Astrocyte (in vitro differentiated cells and primary cell): ENCODE data around the gene LRRTM3. TPM values are rescaled to one million over a fixed set of nuclear protein-coding genes. Genes with fewer than 3 reads are reported as not detected.

Experiments
- DNase-seq: peaks from one replicate; pipeline ENCODE4 v3.0.0-alpha.2; 2010; ENCODE audit warnings: low read depth
- FAIRE-seq: peaks from 2 replicates; lab custom pipeline; 2011; peaks lifted over from hg19 to GRCh38; lab: Jason Lieb, UNC
- H2AFZ ChIP-seq: 2 replicates; pipeline ENCODE4 v1.6.0; 2012; ENCODE audit warnings: low read depth, low read length, inconsistent platforms
- H3K27ac ChIP-seq: 2 replicates; pipeline ENCODE4 v1.5.1; 2011; ENCODE audit warnings: low read depth, low read length, inconsistent platforms
- H3K27me3 ChIP-seq: 2 replicates; pipeline ENCODE4 v1.6.0; 2011; ENCODE audit warnings: low read length, inconsistent platforms; ENCODE audit not compliant: insufficient read depth
- H3K36me3 ChIP-seq: 2 replicates; pipeline ENCODE4 v1.5.1; 2011; ENCODE audit warnings: low read length, inconsistent platforms; ENCODE audit not compliant: insufficient read depth
- H3K4me1 ChIP-seq: 2 replicates; pipeline ENCODE4 v1.5.1; 2011; ENCODE audit warnings: low read length, inconsistent platforms; ENCODE audit not compliant: insufficient read depth
- H3K4me2 ChIP-seq: 2 replicates; pipeline ENCODE4 v1.6.0; 2012; ENCODE audit warnings: low read length, inconsistent platforms
- H3K4me3 ChIP-seq: 2 replicates; pipeline ENCODE4 v1.5.1; 2011; ENCODE audit warnings: low read depth, mild to moderate bottlenecking, low read length, inconsistent platforms; ENCODE audit not compliant: insufficient read depth
- H3K79me2 ChIP-seq: 2 replicates; pipeline ENCODE4 v1.6.0; 2012; ENCODE audit warnings: mild to moderate bottlenecking, low read length, inconsistent platforms; ENCODE audit not compliant: insufficient read depth
- H3K9ac ChIP-seq: 2 replicates; pipeline ENCODE4 v1.6.0; 2012; ENCODE audit warnings: mild to moderate bottlenecking, low read length, inconsistent platforms
- H3K9me3 ChIP-seq: 2 replicates; pipeline ENCODE4 v1.5.1; 2012; ENCODE audit warnings: low read depth, mild to moderate bottlenecking, low read length, inconsistent platforms; ENCODE audit not compliant: insufficient read depth
- H4K20me1 ChIP-seq: 2 replicates; pipeline ENCODE4 v1.6.0; 2012; ENCODE audit warnings: low read length, inconsistent platforms; ENCODE audit not compliant: insufficient read depth
- H3K27ac Mint-ChIP-seq: one replicate; pipeline ENCODE4 v1.8.0; 2021; ENCODE audit warnings: mild to moderate bottlenecking, mixed read lengths; ENCODE audit not compliant: unreplicated experiment
- H3K27me3 Mint-ChIP-seq: one replicate; pipeline ENCODE4 v1.8.0; 2021; ENCODE audit warnings: low read depth, mixed read lengths; ENCODE audit not compliant: unreplicated experiment
- H3K36me3 Mint-ChIP-seq: one replicate; pipeline ENCODE4 v1.8.0; 2021; ENCODE audit warnings: low read depth, mixed read lengths; ENCODE audit not compliant: unreplicated experiment
- H3K4me1 Mint-ChIP-seq: one replicate; pipeline ENCODE4 v1.8.0; 2021; ENCODE audit warnings: low read depth, mixed read lengths; ENCODE audit not compliant: unreplicated experiment
- H3K4me3 Mint-ChIP-seq: one replicate; pipeline ENCODE4 v1.8.0; 2021; ENCODE audit warnings: mild to moderate bottlenecking, moderate library complexity, mixed read lengths; ENCODE audit not compliant: unreplicated experiment
- H3K9me3 Mint-ChIP-seq: one replicate; pipeline ENCODE4 v1.8.0; 2021; ENCODE audit warnings: mild to moderate bottlenecking, mixed read lengths; ENCODE audit not compliant: unreplicated experiment
- EZH2 ChIP-seq: IDR thresholded peaks from 2 replicates; pipeline ENCODE4 v1.6.1; 2012; ENCODE audit warnings: mild to moderate bottlenecking, low read length, inconsistent platforms; ENCODE audit not compliant: insufficient read depth
- total RNA-seq: library from RNA; stranded (reverse); gene quantifications from 2 replicates; pipeline ENCODE4 v1.2.1, GENCODE V29; 2021
- TF ChIP-seq, protein P1 (sequence below): IDR thresholded peaks from 2 replicates; pipeline ENCODE4 v1.5.1; 2011; ENCODE audit warnings: low read depth, mild to moderate bottlenecking, inconsistent platforms, low read length, moderate library complexity; ENCODE audit not compliant: insufficient read depth

The LRRTM3 gene
- total RNA-seq, 1 donor from 2014 or later = 0.09 TPM

- Histone ChIP-seq H2AFZ (no peak overlapping the region), H3K27ac (no peak overlapping the region), H3K27me3 (no peaks in the 10 kb centered on the region), H3K4me3 (no peak overlapping the region), H3K4me2 (no peak overlapping the region), H3K36me3 (no peaks in the 10 kb centered on the region), H3K9me3 (no peaks in the 10 kb centered on the region), H4K20me1 (no peaks in the 10 kb centered on the region), H3K79me2 (no peaks in the 10 kb centered on the region), H3K4me1 (no peaks in the 10 kb centered on the region), H3K9ac (no peak overlapping the region)
- no peak for DNase-seq
- TF ChIP-seq, protein P1, sequence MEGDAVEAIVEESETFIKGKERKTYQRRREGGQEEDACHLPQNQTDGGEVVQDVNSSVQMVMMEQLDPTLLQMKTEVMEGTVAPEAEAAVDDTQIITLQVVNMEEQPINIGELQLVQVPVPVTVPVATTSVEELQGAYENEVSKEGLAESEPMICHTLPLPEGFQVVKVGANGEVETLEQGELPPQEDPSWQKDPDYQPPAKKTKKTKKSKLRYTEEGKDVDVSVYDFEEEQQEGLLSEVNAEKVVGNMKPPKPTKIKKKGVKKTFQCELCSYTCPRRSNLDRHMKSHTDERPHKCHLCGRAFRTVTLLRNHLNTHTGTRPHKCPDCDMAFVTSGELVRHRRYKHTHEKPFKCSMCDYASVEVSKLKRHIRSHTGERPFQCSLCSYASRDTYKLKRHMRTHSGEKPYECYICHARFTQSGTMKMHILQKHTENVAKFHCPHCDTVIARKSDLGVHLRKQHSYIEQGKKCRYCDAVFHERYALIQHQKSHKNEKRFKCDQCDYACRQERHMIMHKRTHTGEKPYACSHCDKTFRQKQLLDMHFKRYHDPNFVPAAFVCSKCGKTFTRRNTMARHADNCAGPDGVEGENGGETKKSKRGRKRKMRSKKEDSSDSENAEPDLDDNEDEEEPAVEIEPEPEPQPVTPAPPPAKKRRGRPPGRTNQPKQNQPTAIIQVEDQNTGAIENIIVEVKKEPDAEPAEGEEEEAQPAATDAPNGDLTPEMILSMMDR = no peak
- no peak for TF ChIP-seq EZH2
- Mint-ChIP-seq H3K9me3 (no peaks in the 10 kb centered on the region), H3K4me1 (no peaks in the 10 kb centered on the region), H3K36me3 (no peaks in the 10 kb centered on the region), H3K27ac (no peak overlapping the region), H3K27me3 (no peaks in the 10 kb centered on the region), H3K4me3 (no peak overlapping the region)
- no peak for FAIRE-seq
These were observed 32.6 kb downstream of the LRRTM3 start for GRCh38 chr10:66958466-66958865.

GRCh38 chr10:66964946-66965345 is 39.1 kb downstream of the LRRTM3 start:
- no peaks in the 10 kb centered on the region for H3K36me3 Mint-ChIP-seq

DNA sequence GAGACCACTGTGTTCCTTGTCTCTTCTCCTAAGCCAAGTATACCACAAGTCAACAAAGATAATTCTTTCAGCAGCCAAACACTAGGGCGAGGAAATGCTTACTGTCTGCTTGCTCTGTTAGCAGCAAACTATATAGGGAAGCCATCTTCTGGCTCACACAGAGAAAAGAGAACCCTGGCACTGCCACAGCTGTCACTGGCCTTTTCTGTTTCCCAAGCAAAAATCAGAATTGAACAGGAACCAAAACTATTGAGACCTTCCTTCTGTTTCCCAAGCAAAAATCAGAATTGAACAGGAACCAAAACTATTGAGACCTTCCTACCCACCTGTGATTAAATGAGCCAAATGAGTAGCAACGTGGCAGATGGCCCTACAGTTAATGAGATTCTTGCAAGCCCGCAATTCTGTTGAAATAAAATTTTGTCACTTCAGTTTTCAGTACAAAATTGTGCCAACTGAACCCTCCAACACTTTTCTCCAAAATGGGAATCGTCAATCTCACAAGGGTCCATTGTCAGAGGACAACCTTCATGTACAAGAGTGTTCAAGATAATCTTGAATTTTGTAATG is 54.5 kb downstream of the LRRTM3 start:
- no peak overlapping the region for H3K27ac ChIP-seq
- DNase-seq = no peak
- no peaks in the 10 kb centered on the region for H3K4me1 ChIP-seq
- no peak overlapping the region for H3K9ac ChIP-seq
- no peaks in the 10 kb centered on the region for H3K9me3 Mint-ChIP-seq
- H3K27me3 Mint-ChIP-seq = no peaks in the 10 kb centered on the region
- H3K4me3 ChIP-seq = no peak overlapping the region
- no peak overlapping the region for H3K4me3 Mint-ChIP-seq
- no peaks in the 10 kb centered on the region for H3K79me2 ChIP-seq
- no peak for FAIRE-seq
- TF ChIP-seq EZH2 = no peak
- TF ChIP-seq, protein P1 = no peak
- no peaks in the 10 kb centered on the region for H3K27me3 ChIP-seq
- H3K4me2 ChIP-seq = no peak overlapping the region
- no peak overlapping the region for H3K27ac Mint-ChIP-seq
- H3K36me3 ChIP-seq = no peaks in the 10 kb centered on the region
- no peaks in the 10 kb centered on the region for H3K36me3 Mint-ChIP-seq
- no peaks in the 10 kb centered on the region for H3K9me3 ChIP-seq
- no peaks in the 10 kb centered on the region for H3K4me1 Mint-ChIP-seq
- H2AFZ ChIP-seq = no peak overlapping the region
- no peaks in the 10 kb centered on the region for H4K20me1 ChIP-seq

More at GRCh38 chr10:66964946-66965345, 39.1 kb downstream of the LRRTM3 start:
- Histone ChIP-seq H4K20me1 (no peaks in the 10 kb centered on the region), H3K27ac (no peak overlapping the region), H3K4me3 (no peak overlapping the region), H3K79me2 (no peaks in the 10 kb centered on the region), H3K36me3 (no peaks in the 10 kb centered on the region), H3K9ac (no peak overlapping the region), H3K4me2 (no peak overlapping the region), H3K4me1 (no peaks in the 10 kb centered on the region), H2AFZ (no peak overlapping the region), H3K9me3 (no peaks in the 10 kb centered on the region), H3K27me3 (no peaks in the 10 kb centered on the region)
- TF ChIP-seq, protein P1 = no peak
- no peak for TF ChIP-seq EZH2
- Mint-ChIP-seq H3K27me3 (no peaks in the 10 kb centered on the region), H3K27ac (no peak overlapping the region), H3K4me1 (no peaks in the 10 kb centered on the region), H3K9me3 (peaks cover 4% of the 10 kb centered on the region), H3K4me3 (no peak overlapping the region)
- DNase-seq (no peak), FAIRE-seq (no peak)
